ENCODE measurements around the gene SSR4.

SSR4 gene

DNA sequence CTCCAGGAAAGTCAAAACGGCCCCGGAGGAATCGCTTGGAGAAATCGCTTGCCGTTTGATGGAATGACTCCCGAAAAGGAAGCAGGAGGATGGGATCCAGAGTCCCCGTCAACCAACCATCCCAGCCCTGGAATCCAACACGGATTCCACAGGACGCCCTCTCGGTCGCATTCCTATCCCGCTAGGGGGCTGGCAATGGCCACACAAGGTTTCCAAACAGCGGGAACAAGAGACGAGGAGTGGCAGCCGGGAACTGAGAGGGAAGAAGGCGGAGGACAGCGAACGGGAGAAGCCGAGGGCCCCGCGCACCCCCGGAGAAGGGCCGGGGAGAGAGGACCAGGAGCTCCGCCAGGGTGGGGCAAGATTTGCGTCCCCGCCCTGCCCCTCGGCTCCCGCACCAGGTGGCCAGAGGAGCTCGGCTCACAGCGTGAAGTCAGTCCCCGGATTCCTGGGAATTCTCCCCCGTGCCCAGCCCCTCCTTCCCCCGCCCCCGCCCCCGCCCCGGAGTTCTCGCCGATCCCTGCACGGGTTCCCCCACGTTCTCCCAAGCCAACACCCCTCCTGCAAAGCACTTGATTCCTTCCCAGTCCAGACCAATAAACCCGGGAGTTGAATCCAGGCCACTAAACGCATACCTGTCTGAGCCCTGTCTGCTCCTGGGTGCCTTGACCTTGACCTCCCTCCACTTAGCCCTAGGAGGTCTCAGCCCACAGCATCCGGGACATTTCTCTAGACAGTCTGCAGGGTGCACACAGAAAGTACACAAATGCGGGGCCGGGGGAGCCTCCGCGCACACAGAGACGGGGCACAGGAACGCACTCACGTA lies 34.5 kb downstream of the SSR4 start:
- Histone ChIP-seq H3K27ac (ENCODE audit: low read depth, low read length) (no peak overlapping the region), H3K4me3 (ENCODE audit: low read depth in 1 of 2, low read length in 2 of 2) (peak overlapping the region; percentile 36 to 58), H3K9ac (ENCODE audit: low read length) (no peak overlapping the region)

DNA sequence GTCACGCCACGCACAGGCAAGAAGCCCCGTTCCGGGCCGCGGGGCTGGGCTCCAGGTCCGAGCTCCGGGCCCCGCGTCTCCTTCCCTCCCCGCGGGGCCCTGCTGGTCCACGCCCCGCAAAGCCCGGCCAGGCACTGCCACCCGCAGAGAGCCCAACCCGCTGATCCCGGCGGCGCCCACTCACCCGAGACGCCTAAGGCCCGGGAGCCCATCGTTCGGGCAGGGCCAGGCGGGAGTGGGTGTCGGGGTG lies 35.0 kb downstream of the SSR4 start:
- Histone ChIP-seq H3K27ac (ENCODE audit: low read depth, low read length) (no peak overlapping the region), H3K4me1 (ENCODE audit: insufficient read depth, low read length) (no peaks in the 10 kb centered on the region), H3K9me3 (ENCODE audit: low read length) (no peaks in the 10 kb centered on the region), H3K36me3 (ENCODE audit: insufficient read depth, low read length) (no peaks in the 10 kb centered on the region), H3K4me3 (ENCODE audit: low read depth in 1 of 2, low read length in 2 of 2) (peak overlapping the region; percentile 36 to 55), H3K27me3 (ENCODE audit: control insufficient read depth in 1 of 2, insufficient read depth in 2 of 2, low read length in 2 of 2) (peaks cover 0 to 42% of the 10 kb centered on the region in 2 donors), H3K9ac (ENCODE audit: low read length) (no peak overlapping the region)

More for the DNA sequence above, 34.5 kb downstream of the SSR4 start:
- H3K4me1 ChIP-seq (ENCODE audit: insufficient read depth, low read length): no peaks in the 10 kb centered on the region
- peaks cover 0 to 44% of the 10 kb centered on the region in 2 donors for H3K27me3 ChIP-seq (ENCODE audit: control insufficient read depth in 1 of 2, insufficient read depth in 2 of 2, low read length in 2 of 2)
- no peaks in the 10 kb centered on the region for H3K9me3 ChIP-seq (ENCODE audit: low read length)
- H3K36me3 ChIP-seq (ENCODE audit: insufficient read depth, low read length): no peaks in the 10 kb centered on the region

DNA sequence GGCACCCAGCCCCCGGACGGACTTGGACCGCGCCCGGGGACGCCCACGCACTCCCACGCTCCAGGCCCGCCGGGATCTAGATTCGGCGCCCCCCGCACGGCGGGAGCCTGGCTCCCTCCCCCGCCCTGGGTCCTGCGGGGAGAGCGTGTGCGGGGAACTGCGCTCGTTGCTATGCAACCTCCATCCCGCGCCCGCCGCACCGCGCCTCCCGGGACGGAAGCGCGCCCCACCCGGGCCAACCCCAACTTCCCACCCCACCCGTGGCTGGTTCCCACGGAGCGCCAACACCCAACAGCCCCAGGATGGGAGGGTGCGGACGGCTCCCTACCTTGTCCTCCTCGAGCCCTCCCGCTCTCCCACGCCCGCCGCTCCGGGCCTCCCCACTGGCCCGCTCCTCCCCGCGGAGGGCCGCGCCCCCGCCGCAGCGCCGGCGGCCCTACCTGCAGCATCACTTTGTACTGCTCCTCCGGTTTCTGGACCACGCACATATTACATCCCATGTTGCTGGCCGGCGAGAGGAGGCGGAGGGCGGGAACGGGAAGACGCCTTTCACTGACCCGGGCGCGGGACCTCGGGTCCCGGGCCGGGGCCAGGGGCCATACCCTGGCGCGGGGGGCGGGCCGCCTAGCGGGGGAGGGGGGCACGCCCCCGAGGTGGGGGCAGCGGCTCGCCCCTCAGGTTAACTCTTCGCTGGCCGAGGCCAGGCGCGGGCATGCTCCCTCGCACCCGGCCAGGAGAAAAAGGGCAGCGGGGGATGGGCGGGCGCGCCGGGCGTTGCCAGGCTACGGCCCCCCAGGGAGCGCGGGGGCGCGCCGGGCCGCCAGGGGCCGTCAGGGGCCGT lies 35.6 kb downstream of the SSR4 start, which contains the start of gene PDZD4:
Gene PDZD4 (minus strand): TSS at position 746 of the 841 bp plus-strand sequence. CDS start 246 bp downstream, at position 500.
- Histone ChIP-seq H3K9ac (ENCODE audit: low read length) (no peak within 1 kb of the TSS), H3K36me3 (ENCODE audit: insufficient read depth, low read length) (no peaks in the 10 kb centered on the region), H3K27me3 (ENCODE audit: control insufficient read depth in 1 of 2, insufficient read depth in 2 of 2, low read length in 2 of 2) (peaks cover 0 to 37% of the 10 kb centered on the region in 2 donors), H3K4me1 (ENCODE audit: insufficient read depth, low read length) (no peaks in the 10 kb centered on the region), H3K27ac (ENCODE audit: low read depth, low read length) (no peak within 1 kb of the TSS), H3K4me3 (ENCODE audit: low read depth in 1 of 2, low read length in 2 of 2) (peak within 1 kb of the TSS; percentile 36 to 55), H3K9me3 (ENCODE audit: low read length) (no peaks in the 10 kb centered on the region)

DNA sequence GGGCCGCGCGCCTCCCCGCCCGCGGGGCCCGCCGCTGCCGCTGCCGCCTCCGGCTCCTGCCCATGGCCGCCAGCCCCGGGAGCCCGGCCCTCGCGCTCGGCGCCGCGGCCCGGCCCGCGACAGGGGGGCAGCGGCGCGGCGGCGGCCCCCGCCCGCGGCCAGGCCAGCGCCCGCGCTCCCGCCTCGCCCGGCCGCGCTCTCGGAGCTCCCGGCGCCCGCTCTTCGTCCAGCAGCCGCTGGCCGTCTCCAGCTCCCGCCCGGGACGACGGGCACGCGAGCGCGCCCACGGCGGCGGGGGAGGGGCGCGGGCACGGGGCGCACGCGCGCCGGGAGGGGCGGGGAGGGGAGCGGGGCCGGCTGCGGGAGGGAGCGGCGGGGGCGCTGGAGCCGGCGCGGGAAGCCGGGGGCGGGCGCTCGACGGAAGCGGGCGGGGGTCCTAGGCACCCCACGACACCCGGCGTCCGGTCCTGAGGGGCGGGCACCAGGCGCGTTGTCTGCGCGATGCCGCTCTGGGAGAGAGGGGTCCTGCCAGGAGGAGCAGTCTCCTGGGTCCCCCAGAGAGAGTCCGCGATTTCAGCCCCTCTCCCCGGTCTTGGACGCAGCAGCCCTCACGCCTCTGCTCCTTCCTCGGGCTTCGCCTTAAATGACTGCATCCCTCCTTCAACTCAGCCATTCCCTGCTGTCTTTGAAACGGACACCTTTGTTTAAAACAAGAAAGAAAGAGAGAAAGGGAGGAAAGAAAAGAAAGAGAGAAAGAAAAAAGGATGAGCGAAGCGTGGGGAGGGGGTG lies 36.4 kb downstream of the SSR4 start:
- H3K27ac ChIP-seq (ENCODE audit: low read depth, low read length): no peak overlapping the region
- H3K9me3 ChIP-seq (ENCODE audit: low read length): no peaks in the 10 kb centered on the region
- H3K36me3 ChIP-seq (ENCODE audit: insufficient read depth, low read length): no peaks in the 10 kb centered on the region
- no peak overlapping the region for H3K9ac ChIP-seq (ENCODE audit: low read length)
- H3K4me1 ChIP-seq (ENCODE audit: insufficient read depth, low read length): no peaks in the 10 kb centered on the region
- no peak overlapping the region for H3K4me3 ChIP-seq (ENCODE audit: low read depth in 1 of 2, low read length in 2 of 2)
- peaks cover 0 to 36% of the 10 kb centered on the region in 2 donors for H3K27me3 ChIP-seq (ENCODE audit: control insufficient read depth in 1 of 2, insufficient read depth in 2 of 2, low read length in 2 of 2)

DNA sequence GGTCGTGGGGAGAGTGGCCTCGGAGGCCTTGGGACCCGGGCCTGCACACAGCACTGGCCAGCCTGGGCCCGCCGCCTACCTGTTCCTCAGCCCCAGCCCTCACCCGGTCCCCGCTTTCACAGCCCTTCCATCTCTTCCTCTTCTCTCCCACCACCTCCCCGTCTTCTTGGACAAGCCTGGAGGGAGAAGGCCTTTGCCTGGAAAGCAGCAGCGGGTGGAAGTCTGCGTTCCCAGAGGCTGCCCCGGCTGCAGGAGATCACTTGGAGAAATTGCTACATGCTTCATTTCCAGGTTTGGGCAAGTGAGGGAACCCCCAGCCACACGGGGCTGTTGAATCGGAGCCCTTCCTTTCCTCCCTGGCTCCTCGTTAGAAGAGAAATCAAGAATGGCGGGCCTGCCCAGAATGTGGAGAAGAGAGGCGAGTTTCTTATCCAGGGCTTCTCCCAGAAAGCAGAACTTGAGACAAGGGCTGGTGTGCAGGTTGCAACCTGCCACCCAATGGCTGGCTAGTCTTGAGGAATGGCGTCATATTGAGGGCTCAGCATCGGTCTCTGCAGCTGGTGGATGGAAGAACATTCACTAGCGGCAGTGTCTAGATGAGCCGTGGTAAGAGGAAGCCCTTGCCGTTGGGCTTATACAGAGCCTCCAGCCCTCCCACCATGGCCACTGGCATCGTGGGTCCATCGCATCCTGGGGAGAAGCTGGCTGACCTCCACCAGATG lies 37.1 kb downstream of the SSR4 start:
- Histone ChIP-seq H3K4me1 (ENCODE audit: insufficient read depth, low read length) (no peaks in the 10 kb centered on the region), H3K4me3 (ENCODE audit: low read depth in 1 of 2, low read length in 2 of 2) (no peak overlapping the region), H3K9ac (ENCODE audit: low read length) (no peak overlapping the region), H3K27ac (ENCODE audit: low read depth, low read length) (no peak overlapping the region), H3K27me3 (ENCODE audit: control insufficient read depth in 1 of 2, insufficient read depth in 2 of 2, low read length in 2 of 2) (peaks cover 0 to 33% of the 10 kb centered on the region in 2 donors), H3K36me3 (ENCODE audit: insufficient read depth, low read length) (no peaks in the 10 kb centered on the region), H3K9me3 (ENCODE audit: low read length) (no peaks in the 10 kb centered on the region)

DNA sequence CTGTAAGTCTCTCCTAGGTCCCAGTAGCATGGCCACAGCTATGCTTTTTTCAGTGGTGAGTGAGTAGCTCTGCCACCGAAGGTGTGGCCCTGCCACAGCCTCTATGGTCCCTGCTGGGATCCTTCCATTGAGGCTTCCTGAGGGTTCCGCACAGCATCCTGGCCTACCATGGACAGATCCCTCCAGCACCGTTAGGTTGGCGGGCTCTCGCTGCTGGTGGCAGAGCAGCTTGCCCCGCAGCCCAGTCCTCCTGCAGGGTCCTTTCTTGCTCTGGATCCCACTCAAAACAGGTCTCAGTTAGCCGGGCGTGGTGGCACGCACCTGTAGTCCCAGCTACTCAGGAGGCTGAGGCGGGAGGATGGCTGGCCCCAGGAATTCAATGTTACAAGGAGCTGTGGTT lies 38.3 kb downstream of the SSR4 start:
- H3K27me3 ChIP-seq (ENCODE audit: control insufficient read depth in 1 of 2, insufficient read depth in 2 of 2, low read length in 2 of 2): peaks cover 0 to 36% of the 10 kb centered on the region in 2 donors
- no peaks in the 10 kb centered on the region for H3K36me3 ChIP-seq (ENCODE audit: insufficient read depth, low read length)
- no peaks in the 10 kb centered on the region for H3K4me1 ChIP-seq (ENCODE audit: insufficient read depth, low read length)
- H3K9ac ChIP-seq (ENCODE audit: low read length): no peak overlapping the region
- H3K9me3 ChIP-seq (ENCODE audit: low read length): no peaks in the 10 kb centered on the region
- no peak overlapping the region for H3K4me3 ChIP-seq (ENCODE audit: low read depth in 1 of 2, low read length in 2 of 2)
- H3K27ac ChIP-seq (ENCODE audit: low read depth, low read length): no peak overlapping the region

DNA sequence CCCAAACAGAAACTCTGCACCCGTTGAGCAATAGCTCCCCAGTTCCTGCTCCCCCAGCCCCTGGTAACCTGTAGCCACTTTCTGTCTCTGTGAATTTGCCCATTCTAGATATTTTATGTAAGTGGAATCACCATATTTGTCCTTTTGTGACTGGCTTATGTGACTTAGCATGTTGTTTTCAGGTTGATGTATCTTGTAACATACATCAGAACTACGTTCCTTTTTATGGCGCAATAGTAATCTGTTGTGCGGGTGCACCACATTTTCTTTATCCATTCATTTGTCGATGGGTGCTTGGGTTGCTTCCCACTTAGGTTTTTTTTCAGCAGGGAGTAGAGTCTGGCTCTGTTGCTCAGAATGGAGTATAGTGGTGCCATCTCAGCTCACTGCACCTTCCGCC lies 42.5 kb downstream of the SSR4 start:
- H3K27ac ChIP-seq (ENCODE audit: low read depth, low read length): no peak overlapping the region
- no peaks in the 10 kb centered on the region for H3K9me3 ChIP-seq (ENCODE audit: low read length)
- H3K36me3 ChIP-seq (ENCODE audit: insufficient read depth, low read length): no peaks in the 10 kb centered on the region
- H3K4me3 ChIP-seq (ENCODE audit: low read depth in 1 of 2, low read length in 2 of 2): no peak overlapping the region
- H3K27me3 ChIP-seq (ENCODE audit: control insufficient read depth in 1 of 2, insufficient read depth in 2 of 2, low read length in 2 of 2): peaks cover 0 to 14% of the 10 kb centered on the region in 2 donors
- H3K9ac ChIP-seq (ENCODE audit: low read length): no peak overlapping the region
- no peaks in the 10 kb centered on the region for H3K4me1 ChIP-seq (ENCODE audit: insufficient read depth, low read length)

DNA sequence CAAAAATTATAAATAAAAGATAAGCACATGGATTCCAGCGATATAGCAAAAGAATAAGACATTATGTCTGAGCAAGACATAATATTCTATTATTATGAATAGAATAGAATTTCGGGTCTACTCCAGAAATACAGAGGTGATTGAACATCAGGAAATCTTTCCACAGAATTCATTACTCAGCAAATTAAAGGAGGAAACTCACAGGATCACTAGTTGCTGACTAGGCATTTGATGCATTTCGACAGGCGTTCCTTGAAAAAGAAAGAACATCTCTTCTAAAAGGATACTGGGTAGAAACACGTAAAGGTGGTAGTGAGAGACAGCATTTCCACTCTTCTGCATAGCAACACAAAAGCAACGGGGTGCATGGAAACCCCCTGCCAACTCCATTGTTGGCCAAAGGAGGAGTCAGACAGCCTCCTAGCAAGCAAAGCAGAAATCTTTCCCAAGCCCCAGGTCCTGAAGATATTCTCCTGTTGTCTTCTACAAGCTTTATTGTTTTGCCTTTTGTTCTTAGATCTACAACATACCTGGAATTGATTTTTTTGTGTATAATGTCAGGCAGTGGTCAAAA lies 50.1 kb downstream of the SSR4 start:
- no peaks in the 10 kb centered on the region for H3K4me1 ChIP-seq (ENCODE audit: insufficient read depth, low read length)
- H3K27ac ChIP-seq (ENCODE audit: low read depth, low read length): no peak overlapping the region
- H3K27me3 ChIP-seq (ENCODE audit: control insufficient read depth in 1 of 2, insufficient read depth in 2 of 2, low read length in 2 of 2): peaks cover 0 to 8% of the 10 kb centered on the region in 2 donors
- H3K4me3 ChIP-seq (ENCODE audit: low read depth in 1 of 2, low read length in 2 of 2): no peak overlapping the region
- H3K9me3 ChIP-seq (ENCODE audit: low read length): no peaks in the 10 kb centered on the region
- H3K36me3 ChIP-seq (ENCODE audit: insufficient read depth, low read length): no peaks in the 10 kb centered on the region
- no peak overlapping the region for H3K9ac ChIP-seq (ENCODE audit: low read length)

DNA sequence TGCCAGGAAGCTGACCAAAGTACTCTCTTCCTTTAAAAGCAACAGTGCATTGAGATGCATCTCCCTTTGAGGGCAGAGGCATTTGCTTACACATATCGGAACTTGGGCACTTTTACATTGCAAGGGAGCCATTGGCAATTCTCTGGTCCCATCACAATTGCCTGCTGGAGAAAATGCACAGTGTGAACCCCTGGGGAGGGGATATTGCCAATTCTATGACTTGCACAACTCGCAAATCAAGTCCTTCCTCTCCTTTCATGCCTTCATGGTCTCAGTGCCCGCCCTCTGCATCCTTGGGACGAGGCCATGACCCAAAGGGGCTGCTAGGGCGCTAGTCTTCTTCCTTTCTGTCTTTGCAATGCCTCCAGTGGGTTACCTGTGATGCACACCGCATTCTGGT lies 50.7 kb downstream of the SSR4 start:
- no peak overlapping the region for H3K4me3 ChIP-seq (ENCODE audit: low read depth in 1 of 2, low read length in 2 of 2)
- no peaks in the 10 kb centered on the region for H3K36me3 ChIP-seq (ENCODE audit: insufficient read depth, low read length)
- H3K27ac ChIP-seq (ENCODE audit: low read depth, low read length): no peak overlapping the region
- no peaks in the 10 kb centered on the region for H3K4me1 ChIP-seq (ENCODE audit: insufficient read depth, low read length)
- H3K9me3 ChIP-seq (ENCODE audit: low read length): no peaks in the 10 kb centered on the region
- H3K9ac ChIP-seq (ENCODE audit: low read length): no peak overlapping the region
- peaks cover 0 to 8% of the 10 kb centered on the region in 2 donors for H3K27me3 ChIP-seq (ENCODE audit: control insufficient read depth in 1 of 2, insufficient read depth in 2 of 2, low read length in 2 of 2)

DNA sequence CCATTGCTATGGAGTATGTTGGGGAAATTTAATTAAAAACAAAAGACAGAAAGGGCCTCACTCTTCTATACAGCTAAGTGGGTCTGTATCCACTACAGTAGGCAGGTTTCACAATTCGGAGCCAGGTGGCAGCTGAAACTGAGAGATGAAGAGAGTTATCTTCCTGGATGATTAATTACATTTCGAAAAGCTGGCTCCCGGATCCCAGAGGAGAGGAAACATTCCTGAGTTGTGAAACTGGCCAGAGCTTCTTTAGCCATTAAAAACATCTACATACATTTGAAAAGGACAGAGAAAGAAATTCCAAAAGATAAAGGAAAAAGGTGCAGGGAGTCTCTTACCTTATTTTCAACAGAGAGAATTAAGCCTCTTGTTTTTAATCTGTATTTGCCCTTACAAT lies 51.4 kb downstream of the SSR4 start:
- no peak overlapping the region for H3K9ac ChIP-seq (ENCODE audit: low read length)
- no peak overlapping the region for H3K4me3 ChIP-seq (ENCODE audit: low read depth in 1 of 2, low read length in 2 of 2)
- peaks cover 0 to 8% of the 10 kb centered on the region in 2 donors for H3K27me3 ChIP-seq (ENCODE audit: control insufficient read depth in 1 of 2, insufficient read depth in 2 of 2, low read length in 2 of 2)
- no peak overlapping the region for H3K27ac ChIP-seq (ENCODE audit: low read depth, low read length)
- H3K36me3 ChIP-seq (ENCODE audit: insufficient read depth, low read length): no peaks in the 10 kb centered on the region
- H3K4me1 ChIP-seq (ENCODE audit: insufficient read depth, low read length): no peaks in the 10 kb centered on the region
- no peaks in the 10 kb centered on the region for H3K9me3 ChIP-seq (ENCODE audit: low read length)
